SW480 (cell line): ENCODE measurements around the gene DNMT3B.
"Not testable (repeated sequence)": the region's sequence is repeated elsewhere in the genome, so short reads cannot be mapped to it uniquely, and the experiment has no call there.

Experiments used
- DNase-seq: peaks from one replicate; pipeline ENCODE4 v3.0.0-alpha.2; 2016; ENCODE audit warnings: low spot score

DNMT3B gene

DNA sequence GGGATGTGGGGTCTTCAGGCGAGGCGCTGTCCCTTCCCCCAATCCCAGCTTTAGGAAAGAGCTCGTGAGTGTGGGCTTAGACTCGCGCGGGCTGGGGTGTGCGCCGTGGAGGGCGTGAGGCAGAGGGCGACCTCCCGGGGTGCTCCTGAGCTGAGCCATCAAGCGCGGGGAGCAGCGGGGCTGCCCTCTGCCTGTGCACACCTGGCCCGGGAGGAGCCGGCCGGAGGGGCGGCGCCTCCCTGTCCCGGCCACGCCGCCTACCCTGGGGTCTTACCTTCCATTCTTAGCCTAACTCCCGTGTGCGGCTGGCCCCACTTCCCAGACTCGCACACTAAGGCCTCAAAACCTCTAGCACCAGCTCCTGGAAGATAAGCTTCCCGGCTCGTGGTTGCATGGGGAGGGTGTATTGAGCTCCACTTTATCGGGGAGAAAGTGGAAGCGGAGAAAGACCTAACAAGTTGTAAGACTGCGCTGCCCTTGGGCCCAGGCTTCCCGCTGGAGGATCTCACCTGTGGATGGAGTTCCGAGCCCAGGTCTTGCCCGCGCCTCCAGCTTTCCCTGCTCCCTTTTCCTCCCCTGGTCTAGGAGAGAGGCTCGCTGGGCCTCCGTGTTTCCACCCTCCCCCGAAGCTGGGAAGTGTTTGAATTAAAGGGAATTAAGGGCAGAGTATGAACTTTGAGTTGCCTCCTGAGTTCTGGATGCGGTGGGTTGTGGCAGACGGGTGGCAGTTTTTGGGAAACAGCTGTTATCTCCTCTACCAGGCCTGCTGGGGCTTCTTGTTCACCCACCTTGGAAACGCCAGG is 1.2 kb downstream of the DNMT3B start:
- DNase-seq: peak; percentile 43

DNA sequence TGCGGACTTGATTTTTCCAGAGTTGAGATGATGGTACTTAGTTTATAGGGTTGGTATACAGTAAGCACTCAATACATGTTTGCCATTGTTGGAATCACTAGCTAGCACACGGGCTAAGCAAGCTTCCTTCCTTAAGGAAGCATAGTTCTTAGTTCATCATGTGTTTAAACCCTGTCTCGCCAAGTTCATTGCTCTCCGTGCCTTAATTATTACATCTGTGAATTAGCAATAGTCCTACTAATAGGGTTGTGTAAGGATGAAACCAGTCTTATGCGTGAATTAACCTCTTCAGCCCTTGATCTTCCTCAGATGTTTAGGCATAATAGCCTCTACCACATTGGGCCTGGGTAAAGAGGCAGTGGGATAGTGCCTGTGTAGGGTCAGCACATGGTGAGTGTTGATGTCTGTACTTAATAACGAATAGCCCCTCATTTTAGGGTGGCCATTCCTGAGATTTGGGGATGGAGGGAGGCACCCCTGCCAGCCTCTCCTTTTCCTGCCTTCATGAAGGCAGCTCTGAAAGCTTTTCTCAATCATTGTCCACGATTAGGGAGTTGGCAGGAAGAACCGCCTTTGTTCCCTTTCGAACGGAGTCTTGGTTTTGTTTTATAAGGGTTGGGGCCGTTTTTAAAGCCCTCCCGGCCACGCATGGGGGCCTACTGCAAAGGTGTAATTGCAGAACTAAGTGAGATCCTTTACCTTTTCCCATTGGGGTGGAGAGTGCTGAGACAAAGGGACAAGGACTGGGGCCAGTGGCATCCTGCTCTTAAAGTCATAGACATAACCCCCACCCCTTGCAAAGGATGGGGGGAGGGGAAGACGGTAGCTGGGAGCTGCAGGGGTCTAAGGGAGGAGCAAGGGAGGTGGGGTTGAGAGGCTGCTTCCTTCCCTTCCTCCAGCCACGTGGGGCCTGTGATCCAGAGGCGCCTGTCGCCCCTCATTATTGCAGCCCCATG is 2.1 kb downstream of the DNMT3B start:
- DNase-seq: no peak

DNA sequence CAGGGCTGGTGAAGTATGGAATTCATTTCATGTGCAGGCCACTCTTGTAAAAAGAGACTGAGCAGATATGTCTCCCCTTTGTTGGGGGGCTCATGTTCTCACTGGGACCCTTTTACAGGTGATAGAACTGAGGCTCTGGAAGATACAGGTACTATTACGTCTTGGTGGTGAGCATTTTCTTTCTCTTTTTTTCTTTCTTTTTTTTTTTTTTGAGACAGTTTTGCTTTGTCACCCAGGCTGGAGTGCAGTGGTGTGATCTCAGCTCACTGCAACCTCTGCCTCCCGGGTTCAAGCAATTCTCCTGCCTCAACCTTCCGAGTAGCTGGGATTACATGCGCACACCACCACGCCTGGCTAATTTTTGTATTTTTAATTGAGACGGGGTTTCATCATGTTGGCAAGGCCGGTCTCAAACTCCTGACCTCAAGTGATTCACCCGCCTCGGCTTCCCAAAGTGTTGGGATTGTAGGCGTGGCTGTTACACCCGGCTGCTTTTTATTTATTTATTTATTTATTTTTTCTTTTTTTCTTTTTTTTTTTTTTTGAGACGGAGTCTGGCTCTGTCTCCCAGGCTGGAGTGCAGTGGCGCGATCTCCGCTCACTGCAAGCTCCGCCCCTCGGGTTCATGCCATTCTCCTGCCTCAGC is 3.2 kb downstream of the DNMT3B start:
- not testable (repeated sequence) for DNase-seq

DNA sequence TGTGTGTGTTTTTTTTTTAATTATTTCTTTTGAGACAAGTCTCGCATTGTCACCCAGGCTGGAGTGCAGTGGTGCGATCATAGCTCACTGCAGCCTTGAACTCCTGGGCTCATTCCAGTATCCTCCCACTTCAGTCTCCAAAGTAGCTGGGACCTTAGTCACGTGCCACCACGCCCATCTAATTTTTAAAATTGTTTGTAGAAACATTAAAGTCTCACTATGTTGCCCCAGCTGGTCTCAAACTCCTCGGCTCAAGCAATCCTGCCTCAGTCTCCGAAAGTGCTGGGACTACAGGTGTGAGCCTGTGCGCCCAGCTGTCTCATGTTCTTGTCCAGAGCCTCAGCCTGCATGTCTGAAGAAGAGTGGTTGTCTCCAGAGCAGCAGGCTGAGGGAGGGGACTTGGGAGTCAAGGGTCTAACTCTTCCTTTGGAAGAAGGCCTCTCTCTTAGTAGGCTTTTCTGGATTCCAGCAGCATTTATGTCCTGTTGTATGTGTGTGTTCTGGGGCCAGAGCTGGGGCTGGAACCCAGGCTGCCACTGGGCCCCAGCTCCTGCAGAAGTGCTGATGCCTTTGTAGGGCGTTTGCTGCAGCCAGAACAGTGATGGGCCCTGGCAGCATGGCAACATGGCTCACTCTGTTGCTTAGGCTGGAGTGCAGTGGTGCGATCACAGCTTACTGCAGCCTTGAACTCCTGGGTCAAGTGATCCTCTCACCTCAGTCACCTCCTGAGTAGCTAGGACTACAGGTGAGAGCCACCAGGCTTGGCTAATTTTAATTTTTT is 5.4 kb downstream of the DNMT3B start:
- no peak for DNase-seq

DNA sequence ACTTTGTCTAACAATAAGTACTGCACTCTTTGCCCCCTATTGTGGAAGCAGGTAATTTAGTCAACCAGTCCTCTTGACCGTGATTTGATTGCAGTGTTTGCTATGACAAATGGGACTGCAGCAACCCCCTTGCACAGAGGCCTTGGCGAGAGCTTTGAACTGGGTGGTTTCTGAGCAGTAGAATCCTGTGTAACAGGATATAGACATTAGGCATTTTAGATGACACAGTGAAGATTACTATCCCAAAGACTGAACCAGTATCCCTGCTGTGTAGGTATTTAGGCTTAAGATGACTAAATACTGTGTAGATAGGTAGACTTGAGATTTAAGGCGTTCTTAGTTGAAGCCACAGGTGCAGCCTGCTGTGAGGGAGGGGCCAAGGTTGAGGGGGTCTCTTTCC is 9.9 kb downstream of the DNMT3B start:
- DNase-seq: no peak

DNA sequence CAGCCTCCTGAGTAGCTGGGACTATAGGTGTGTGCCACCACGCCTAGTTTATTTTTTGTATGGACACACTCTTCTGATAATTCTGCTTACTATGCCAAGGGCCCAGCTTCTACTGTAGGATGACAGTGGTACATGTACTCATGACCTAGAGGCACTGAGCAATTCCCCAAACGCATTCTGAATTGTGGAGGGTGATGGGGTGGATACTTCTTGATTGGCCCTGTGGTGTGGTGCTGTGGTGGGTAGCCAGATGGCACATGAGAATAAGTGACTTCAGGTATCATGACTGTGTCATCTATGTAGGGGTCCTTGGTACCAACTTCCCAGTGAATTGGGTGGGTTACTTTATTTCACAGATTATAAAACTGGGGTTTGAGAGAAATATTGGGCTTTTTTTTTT is 11.0 kb downstream of the DNMT3B start:
- DNase-seq: no peak

DNA sequence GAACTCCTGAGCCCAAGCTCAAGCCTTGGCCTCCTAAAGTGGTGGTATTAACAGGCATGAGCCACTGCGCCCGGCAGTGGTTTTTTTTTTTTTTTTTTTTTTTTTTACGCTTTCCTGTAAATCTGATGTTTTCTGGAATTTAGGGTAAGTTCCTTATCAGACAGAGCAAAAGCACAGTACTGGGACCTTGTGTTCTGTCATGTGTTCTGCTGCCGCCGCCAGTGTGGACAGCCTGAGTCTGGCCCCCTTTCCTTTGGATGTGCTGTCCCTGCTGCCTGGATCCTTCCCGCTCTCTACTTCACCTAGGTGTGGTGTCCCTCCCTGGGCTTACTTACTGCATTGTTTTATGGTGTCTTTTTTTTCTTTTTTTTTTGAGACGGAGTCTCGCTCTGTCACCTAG is 11.7 kb downstream of the DNMT3B start:
- no peak for DNase-seq

DNA sequence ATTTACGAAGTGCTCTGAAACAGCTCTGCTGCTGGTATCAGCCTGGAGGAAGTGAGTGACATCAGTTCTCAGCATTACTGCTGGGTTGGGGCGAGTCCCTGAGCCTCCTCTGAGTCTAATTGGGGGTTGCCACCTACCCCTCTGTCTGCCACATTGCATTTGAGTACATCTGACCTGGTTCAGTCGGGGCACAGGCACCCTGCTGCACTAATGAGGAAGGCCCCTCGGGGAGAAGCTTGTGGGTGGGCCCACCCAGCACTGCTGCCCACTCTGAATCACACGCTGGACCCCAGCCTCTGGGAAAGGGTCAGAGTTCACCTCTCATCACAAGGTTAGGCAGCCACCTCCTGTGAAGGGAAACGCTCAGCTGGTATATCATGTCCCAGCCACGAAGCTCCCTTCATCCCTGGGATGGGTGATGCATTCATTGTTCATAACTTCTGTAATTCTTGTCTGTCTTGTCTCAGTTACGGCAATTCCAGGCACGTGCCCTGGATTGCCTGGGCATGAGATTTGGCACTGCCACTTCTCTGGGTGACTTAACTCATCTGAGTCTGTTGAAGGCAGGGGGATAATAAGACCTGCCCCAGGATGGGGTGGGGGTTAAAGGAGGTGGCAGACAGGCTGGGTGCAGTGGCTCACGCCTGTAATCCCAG is 13.3 kb downstream of the DNMT3B start:
- DNase-seq: no peak

DNA sequence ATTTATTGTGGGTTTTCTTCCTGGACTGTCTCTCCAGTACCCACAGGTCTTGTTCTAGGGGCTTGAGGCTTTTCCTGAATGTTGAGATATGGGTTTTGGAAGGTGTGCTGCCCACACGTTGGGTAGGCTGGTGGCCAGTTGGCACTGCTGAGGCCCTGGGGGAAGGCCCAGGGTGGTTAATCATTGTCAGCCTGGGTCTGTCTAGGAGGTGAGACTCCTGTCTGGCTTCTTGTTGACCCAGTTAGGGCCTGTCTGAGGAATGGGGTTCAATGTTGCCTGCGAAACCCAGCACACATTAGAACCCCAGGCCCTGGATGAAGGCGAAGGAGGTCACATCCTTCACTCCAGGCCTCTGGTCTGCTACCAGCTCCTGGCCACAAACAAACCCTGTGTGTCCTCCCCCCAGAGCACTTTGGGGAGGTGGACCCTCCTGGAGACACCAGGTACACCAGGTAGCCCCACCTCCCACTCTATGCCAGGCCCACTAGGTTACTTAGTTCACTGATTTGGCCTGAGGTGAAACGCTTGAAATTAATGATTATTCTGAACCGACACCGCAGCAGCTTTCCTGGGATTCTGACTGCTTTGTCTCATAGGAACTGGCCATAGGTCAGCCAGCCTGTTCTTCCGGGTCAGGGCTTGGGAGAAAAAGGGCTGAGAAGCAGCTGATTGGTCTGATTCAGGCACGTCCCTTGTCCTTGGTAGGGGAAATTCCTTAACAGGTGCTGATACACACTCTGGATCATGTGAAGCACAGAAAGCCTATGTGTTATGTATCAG is 15.2 kb downstream of the DNMT3B start:
- DNase-seq: no peak

DNA sequence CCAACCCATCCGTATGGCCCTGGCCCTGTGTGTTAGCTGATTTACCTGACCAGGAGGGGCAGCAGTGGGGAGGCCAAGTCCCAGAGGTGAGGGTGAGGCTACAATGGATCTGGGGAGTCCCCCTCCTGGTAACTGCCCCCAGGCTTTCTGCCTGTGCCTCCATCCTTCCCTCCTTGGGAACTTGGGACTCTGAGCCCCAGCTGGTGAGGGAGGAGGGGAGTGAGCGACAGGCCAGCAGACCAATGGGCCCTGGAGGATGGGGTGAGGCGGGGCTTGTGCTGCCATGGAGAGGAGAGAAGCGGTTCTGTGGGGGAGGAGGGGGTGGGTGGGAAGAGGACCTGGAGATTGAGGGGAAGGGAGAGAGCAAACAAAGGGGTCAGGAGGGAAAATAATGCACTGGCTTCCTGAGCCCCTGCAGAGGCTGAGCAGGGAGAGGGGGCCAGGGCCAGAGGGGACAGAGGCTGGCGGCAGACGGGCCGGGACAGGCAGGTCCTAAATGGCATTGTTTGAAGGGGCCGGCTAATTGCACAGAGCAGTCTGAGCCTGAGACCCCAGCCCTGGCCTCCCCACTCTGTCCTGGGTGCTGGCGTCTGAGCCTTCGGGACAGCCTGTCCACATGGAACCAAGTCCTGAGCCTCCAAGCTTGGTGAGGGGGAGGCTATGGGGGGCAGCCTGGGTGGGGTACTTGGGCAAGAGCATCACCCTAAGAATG is 17.5 kb downstream of the DNMT3B start:
- no peak for DNase-seq

DNA sequence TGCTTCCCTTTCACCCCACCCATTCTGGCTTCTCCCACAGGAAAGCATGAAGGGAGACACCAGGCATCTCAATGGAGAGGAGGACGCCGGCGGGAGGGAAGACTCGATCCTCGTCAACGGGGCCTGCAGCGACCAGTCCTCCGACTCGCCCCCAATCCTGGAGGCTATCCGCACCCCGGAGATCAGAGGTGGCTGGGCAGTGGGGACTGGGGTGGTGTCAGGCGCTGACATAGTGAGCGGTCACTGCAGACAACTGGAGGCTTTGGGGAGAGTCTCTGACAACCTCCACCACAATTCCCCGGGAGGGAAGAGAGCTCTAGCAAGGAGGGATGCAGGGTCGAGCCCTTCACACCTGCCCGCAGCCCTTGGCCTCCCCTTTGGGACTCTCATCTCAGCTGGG is 18.1 kb downstream of the DNMT3B start:
- no peak for DNase-seq

DNA sequence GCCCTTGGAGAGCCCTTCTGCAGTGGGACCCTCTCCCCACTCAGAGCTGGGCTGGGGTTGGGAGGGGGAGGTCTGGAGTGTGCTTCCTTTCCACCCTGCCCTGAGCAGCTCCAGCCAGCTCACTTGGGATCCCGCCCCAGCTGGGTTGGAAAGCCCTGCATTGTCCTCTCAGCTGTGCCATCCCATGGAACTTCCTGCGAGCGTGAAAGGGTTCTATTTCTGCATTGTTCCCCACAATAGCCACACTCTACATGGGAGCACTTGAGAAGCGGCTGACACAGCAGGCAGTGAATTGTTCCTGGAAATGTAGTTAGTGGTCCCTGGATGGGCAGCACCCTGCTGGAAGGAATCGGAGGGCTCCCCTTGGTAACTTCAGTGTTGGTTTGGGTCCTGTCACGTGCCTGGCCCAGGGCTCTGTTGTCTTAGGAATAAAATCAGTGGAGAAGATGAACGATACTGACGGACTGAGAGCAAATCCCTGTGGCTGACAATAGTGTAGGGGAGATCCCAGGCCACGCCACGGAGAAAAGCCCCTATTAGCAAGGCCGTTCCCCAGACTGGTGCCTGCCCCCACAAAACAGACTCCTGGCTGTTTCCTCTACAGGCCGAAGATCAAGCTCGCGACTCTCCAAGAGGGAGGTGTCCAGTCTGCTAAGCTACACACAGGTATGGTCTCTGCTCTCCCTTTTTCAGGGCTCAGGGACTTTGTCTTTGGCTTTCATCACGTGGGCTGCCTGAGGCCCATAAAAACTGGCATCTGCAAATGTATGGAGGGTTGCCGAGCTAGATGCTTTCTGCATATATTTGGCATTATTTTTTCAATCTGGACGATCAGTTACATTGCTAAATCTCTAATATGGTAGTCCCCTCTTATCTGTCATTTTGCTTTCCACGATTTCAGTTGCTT is 18.8 kb downstream of the DNMT3B start:
- DNase-seq: no peak

DNA sequence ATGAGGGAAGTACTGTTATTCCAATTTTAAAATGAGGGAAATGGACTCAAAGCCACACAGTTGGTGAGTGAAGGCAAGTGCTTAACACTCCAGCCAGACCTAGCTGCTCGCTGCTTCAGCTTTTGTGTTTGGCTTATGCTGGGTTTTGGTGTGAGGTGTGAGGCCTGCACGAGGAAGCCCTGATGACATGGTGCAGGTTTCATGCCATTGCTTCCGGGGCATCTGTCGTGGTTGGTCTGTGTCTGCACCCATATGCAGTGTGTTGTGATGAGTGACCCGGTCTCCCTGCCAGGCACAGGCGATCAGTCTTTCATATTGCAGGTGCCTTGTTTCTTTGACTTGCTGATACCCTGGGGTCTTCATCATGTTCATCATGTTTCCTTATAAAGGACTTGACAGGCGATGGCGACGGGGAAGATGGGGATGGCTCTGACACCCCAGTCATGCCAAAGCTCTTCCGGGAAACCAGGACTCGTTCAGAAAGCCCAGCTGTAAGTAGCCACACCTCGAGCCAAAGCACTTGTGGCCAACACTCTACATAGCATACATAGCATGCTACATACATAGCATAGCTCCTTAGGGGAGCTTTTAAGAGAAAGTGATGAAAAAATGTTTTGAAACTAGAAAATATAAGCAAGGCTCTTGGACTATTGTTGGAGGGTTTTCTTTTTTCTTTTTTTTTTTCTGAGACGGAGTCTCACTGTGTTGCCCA is 22.3 kb downstream of the DNMT3B start:
- no peak for DNase-seq

DNA sequence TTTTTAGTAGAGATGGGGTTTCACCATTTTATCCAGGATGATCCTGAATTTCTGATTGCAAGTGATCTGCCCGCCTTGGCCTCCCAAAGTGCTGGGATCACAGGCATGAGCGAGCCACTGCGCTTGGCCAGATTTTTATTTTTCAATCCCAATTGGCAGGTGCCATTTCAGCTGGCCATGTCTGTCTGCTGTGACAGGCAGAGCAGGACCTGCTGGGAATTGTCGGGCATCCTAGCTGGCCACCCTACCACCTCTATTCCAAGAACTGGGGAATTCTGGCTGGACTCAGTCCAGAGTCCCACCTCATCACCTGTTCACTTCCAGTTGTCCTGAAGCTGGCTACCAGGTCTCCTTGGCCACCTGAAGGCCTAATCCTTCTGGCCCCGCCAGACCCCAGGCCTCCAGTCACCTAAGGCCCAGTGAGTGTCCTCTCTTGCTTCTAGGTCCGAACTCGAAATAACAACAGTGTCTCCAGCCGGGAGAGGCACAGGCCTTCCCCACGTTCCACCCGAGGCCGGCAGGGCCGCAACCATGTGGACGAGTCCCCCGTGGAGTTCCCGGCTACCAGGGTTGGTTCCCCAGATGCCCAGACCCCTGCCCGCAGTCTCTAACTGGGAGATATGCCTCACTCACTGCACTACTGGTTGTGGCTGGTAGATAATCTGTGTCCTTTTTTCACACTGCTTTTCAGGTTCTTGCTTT is 24.0 kb downstream of the DNMT3B start:
- no peak for DNase-seq

DNA sequence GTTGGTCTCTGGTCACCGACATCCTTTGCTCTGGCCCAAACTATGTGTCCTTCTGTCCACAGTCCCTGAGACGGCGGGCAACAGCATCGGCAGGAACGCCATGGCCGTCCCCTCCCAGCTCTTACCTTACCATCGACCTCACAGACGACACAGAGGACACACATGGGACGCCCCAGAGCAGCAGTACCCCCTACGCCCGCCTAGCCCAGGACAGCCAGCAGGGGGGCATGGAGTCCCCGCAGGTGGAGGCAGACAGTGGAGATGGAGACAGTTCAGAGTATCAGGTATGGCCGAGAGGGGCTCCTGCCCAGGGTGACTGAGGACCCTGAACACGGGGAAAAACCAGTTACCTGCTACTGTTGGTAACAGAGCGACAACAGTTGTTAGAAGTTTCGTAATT is 25.0 kb downstream of the DNMT3B start:
- DNase-seq: no peak

DNA sequence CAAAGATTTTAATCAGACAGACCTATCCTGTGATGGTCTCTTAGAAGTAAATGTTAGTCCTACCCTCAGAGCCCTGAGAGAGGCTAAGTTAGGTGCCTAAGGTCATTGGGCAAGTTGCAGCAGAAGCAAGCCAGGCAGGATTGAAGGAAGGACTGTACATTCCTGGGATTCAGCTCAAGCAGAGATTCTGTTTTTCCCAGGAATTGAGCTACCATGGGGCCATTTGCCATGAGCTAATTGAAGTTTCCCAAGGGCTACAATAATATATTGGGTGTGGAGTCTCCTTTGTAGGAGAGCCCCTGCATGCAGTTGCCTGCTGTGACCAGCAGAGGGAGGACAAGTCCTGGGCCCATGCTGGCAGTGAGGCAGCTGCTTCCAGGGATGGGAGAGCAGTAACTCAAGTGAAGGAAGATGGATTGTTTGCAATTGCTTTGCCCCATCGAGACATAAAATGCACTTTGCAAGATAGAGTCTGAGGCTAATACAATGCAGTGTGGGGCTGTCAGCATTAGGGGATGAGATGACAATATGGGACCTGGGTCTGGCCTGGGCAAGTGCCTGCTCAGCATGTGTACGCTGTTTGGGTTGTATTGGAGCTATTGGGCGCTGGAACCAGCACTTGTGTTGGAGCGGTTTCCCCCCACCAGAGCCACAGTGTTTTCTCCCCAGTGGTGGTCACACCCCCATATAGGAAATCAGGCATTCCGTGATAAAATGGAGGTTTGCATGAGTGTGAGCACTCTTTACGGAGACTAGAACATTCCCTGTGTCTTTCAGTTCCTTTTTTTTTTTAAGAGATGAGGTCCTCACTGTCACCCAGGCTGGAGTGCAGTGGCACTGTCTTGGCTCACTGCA is 27.9 kb downstream of the DNMT3B start:
- DNase-seq: peak; percentile 84

DNA sequence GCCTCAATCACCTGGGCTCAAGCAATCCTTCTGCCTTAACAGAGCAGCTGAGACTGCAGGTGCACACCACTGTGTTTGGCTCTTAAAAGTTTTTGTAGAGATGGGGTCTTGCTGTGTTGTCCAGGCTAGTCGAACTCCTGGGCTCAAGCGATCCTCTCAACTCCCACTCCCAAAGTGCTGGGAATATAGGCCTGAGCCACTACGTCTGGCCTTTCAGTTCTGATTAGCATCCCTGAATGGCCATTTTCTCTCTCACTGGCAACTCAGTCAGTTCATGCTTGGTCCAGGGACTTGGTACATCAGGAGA is 28.5 kb downstream of the DNMT3B start:
- no peak for DNase-seq
